Measurements from ENCODE around the gene PPME1. TPM values are rescaled to one million over a fixed set of nuclear protein-coding genes. Genes with fewer than 3 reads are reported as not detected.

Gene PPME1
- total and polyA plus RNA-seq, 2 donors (not counting 1 experiment from before 2014, with no cell fraction given), result 11.2 to 23.6 TPM

- Histone ChIP-seq H3K79me2 (ENCODE audit: control insufficient read depth, insufficient read depth, low read length) (no peaks in the 10 kb centered on the region), H3K4me1 (ENCODE audit: control insufficient read depth in 2 of 2, insufficient read depth in 2 of 2, low read length in 2 of 2) (no peaks in the 10 kb centered on the region), H3K27me3 (replicated peaks in 1 of 4; ENCODE audit: control extremely low read depth in 1 of 4, control insufficient read depth in 3 of 4, insufficient read depth in 4 of 4, low read length in 3 of 4) (no peaks in the 10 kb centered on the region), H3K9me3 (ENCODE audit: control extremely low read depth in 1 of 3, control insufficient read depth in 2 of 3, insufficient read depth in 1 of 3, low read length in 2 of 3) (peaks cover 0 to 1% (median 0%) of the 10 kb centered on the region in 3 donors), H2AFZ (ENCODE audit: insufficient read depth, low read depth, low read length, poor library complexity, severe bottlenecking) (no peak overlapping the region), H4K20me1 (ENCODE audit: control insufficient read depth, insufficient read depth, low read length, poor library complexity, severe bottlenecking) (no peaks in the 10 kb centered on the region), H3K9ac (ENCODE audit: low read length) (no peak overlapping the region), H3K4me3 (ENCODE audit: control extremely low read depth in 1 of 5, extremely low read depth in 1 of 5, insufficient read depth in 1 of 5, low read depth in 2 of 5, low read length in 4 of 5) (no peak overlapping the region), H3K27ac (ENCODE audit: low read length in 2 of 2) (no peak overlapping the region), H3K36me3 (replicated peaks in 1 of 2; ENCODE audit: control extremely low read depth in 1 of 2, control insufficient read depth in 1 of 2, extremely low read depth in 1 of 2, insufficient read depth in 2 of 2, low read length in 1 of 2) (peaks cover 10 to 13% of the 10 kb centered on the region in 2 experiments), H3K4me2 (replicated peaks; ENCODE audit: low read depth, low read length, poor library complexity, severe bottlenecking) (no peak overlapping the region)
- DNase-seq (no peak), ATAC-seq (ENCODE audit: low read depth) (no peak)
- WGBS (ENCODE audit: insufficient coverage), result 100% methylated on average over 2 of the region's 3 CpGs
- no peak for TF ChIP-seq CTCF (IDR thresholded peaks at IDR 0.05)
- no peak for TF ChIP-seq EZH2 (IDR thresholded peaks at IDR 0.05; ENCODE audit: borderline replicate concordance, insufficient read depth, low read depth, low read length, poor library complexity, severe bottlenecking)
- POLR2A ChIA-PET, result no interaction called here
- H3K27me3 Mint-ChIP-seq, result no peaks in the 10 kb centered on the region
- peaks cover 2% of the 10 kb centered on the region for H3K9me3 Mint-ChIP-seq (ENCODE audit: insufficient read depth)
- H3K4me3 Mint-ChIP-seq, result no peak overlapping the region
- no peak overlapping the region for H3K27ac Mint-ChIP-seq
- CTCF ChIA-PET, result no interaction called here
- H3K4me1 Mint-ChIP-seq, result peaks cover 4% of the 10 kb centered on the region
- intact Hi-C loops (cut with micrococcal nuclease), result no loop called here
Observed at GRCh38 chr11:74142624-74143023, 28.5 kb upstream of the PPME1 start.

- H3K27ac Mint-ChIP-seq, result no peak overlapping the region
- Histone ChIP-seq H3K27me3 (replicated peaks in 1 of 4; ENCODE audit: control extremely low read depth in 1 of 4, control insufficient read depth in 3 of 4, insufficient read depth in 4 of 4, low read length in 3 of 4) (no peaks in the 10 kb centered on the region), H3K4me2 (replicated peaks; ENCODE audit: low read depth, low read length, poor library complexity, severe bottlenecking) (no peak overlapping the region), H3K36me3 (replicated peaks in 1 of 2; ENCODE audit: control extremely low read depth in 1 of 2, control insufficient read depth in 1 of 2, extremely low read depth in 1 of 2, insufficient read depth in 2 of 2, low read length in 1 of 2) (peaks cover 4 to 7% of the 10 kb centered on the region in 2 experiments), H4K20me1 (ENCODE audit: control insufficient read depth, insufficient read depth, low read length, poor library complexity, severe bottlenecking) (no peaks in the 10 kb centered on the region), H2AFZ (ENCODE audit: insufficient read depth, low read depth, low read length, poor library complexity, severe bottlenecking) (no peak overlapping the region), H3K4me1 (ENCODE audit: control insufficient read depth in 2 of 2, insufficient read depth in 2 of 2, low read length in 2 of 2) (no peaks in the 10 kb centered on the region), H3K4me3 (ENCODE audit: control extremely low read depth in 1 of 5, extremely low read depth in 1 of 5, insufficient read depth in 1 of 5, low read depth in 2 of 5, low read length in 4 of 5) (no peak overlapping the region), H3K9ac (ENCODE audit: low read length) (no peak overlapping the region), H3K9me3 (ENCODE audit: control extremely low read depth in 1 of 3, control insufficient read depth in 2 of 3, insufficient read depth in 1 of 3, low read length in 2 of 3) (peaks cover 0 to 1% (median 0%) of the 10 kb centered on the region in 3 donors), H3K79me2 (ENCODE audit: control insufficient read depth, insufficient read depth, low read length) (no peaks in the 10 kb centered on the region), H3K27ac (ENCODE audit: low read length in 2 of 2) (no peak overlapping the region)
- TF ChIP-seq CTCF (IDR thresholded peaks at IDR 0.05) (no peak), EZH2 (IDR thresholded peaks at IDR 0.05; ENCODE audit: borderline replicate concordance, insufficient read depth, low read depth, low read length, poor library complexity, severe bottlenecking) (no peak)
- POLR2A ChIA-PET, result no interaction called here
- no peak for ATAC-seq (ENCODE audit: low read depth)
- no peaks in the 10 kb centered on the region for H3K27me3 Mint-ChIP-seq
- H3K4me3 Mint-ChIP-seq, result no peak overlapping the region
- intact Hi-C loops (cut with micrococcal nuclease), result no loop called here
- H3K4me1 Mint-ChIP-seq, result peaks cover 4% of the 10 kb centered on the region
- WGBS (ENCODE audit: insufficient coverage), result 100% methylated on average over 1 of the region's 4 CpGs
- no peak for DNase-seq
- peaks cover 2% of the 10 kb centered on the region for H3K9me3 Mint-ChIP-seq (ENCODE audit: insufficient read depth)
- CTCF ChIA-PET, result no interaction called here
Observed at GRCh38 chr11:74144592-74144991, 26.5 kb upstream of the PPME1 start.

All from B cell (primary cell).